Measurements from ENCODE around the gene IPP.

IPP gene

DNA sequence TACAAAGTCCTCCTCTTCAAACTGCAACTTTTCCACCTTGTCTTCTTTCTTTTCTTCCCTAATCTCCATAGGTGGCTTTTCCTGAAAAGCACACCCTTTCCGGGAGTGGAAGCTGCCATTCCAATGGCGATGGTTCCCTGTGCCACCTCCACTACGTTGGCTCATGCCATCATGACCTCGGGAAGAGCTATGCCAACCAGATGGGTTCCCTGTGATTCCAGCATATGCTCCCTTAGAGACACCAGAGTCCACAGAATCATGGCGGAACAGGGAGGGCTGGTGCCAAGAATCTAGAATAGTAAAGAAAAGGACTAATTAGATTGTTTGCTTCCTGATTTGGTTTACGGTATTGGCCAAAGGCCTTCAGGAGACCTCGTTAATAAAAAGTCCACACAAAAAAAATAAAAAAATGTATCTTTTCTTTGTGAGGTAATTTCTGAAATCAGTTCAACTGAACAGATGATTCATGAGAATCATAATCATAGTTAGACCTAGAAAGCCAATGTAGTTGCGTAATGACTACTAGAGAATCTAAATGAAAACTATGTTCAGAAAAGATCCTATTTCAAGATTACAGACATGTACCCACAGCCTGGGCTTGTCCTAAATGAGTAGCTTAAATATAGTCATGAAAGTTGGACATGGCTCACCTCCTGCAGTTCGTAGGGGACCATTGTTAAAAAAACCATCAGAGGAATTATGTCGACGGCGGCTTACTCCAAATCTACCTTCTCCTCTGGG lies 95.7 kb downstream of the IPP start:
- H3K9ac ChIP-seq (ENCODE audit: low read depth, low read length, poor library complexity, severe bottlenecking), result no peak overlapping the region
- H3K79me2 ChIP-seq (ENCODE audit: insufficient read depth, low read length), result peaks cover 3% of the 10 kb centered on the region; the same call in 1 of the 2 replicates
- H3K36me3 ChIP-seq (ENCODE audit: insufficient read depth, low read length), result peaks cover 97% of the 10 kb centered on the region
- no peaks in the 10 kb centered on the region for H3K27me3 ChIP-seq (ENCODE audit: insufficient read depth, low read length, poor library complexity, severe bottlenecking)
- TF ChIP-seq, protein P1, sequence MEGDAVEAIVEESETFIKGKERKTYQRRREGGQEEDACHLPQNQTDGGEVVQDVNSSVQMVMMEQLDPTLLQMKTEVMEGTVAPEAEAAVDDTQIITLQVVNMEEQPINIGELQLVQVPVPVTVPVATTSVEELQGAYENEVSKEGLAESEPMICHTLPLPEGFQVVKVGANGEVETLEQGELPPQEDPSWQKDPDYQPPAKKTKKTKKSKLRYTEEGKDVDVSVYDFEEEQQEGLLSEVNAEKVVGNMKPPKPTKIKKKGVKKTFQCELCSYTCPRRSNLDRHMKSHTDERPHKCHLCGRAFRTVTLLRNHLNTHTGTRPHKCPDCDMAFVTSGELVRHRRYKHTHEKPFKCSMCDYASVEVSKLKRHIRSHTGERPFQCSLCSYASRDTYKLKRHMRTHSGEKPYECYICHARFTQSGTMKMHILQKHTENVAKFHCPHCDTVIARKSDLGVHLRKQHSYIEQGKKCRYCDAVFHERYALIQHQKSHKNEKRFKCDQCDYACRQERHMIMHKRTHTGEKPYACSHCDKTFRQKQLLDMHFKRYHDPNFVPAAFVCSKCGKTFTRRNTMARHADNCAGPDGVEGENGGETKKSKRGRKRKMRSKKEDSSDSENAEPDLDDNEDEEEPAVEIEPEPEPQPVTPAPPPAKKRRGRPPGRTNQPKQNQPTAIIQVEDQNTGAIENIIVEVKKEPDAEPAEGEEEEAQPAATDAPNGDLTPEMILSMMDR (conservative IDR thresholded peaks at IDR 0.05; ENCODE audit: low read length), result no peak
- no peak for TF ChIP-seq EZH2phosphoT487 (IDR thresholded peaks at IDR 0.05; ENCODE audit: borderline replicate concordance)
- H3F3A ChIP-seq (ENCODE audit: low read depth), result no peaks in the 10 kb centered on the region
- peaks cover 16% of the 10 kb centered on the region for H4K20me1 ChIP-seq (ENCODE audit: insufficient read depth, low read length, poor library complexity, severe bottlenecking)
- H3K4me3 ChIP-seq (ENCODE audit: low read length, poor library complexity, severe bottlenecking), result no peak overlapping the region
- no peak overlapping the region for H2AFZ ChIP-seq (ENCODE audit: low read length)
- H3K4me2 ChIP-seq (ENCODE audit: low read depth, low read length, poor library complexity, severe bottlenecking), result no peak overlapping the region
- H3K9me3 ChIP-seq (ENCODE audit: insufficient read depth, low read depth, low read length), result no peaks in the 10 kb centered on the region
- H3K9me2 ChIP-seq (replicated peaks; ENCODE audit: low read depth, low read length), result no peaks in the 10 kb centered on the region
- no peaks in the 10 kb centered on the region for H3K4me1 ChIP-seq (ENCODE audit: insufficient read depth, low read length, poor library complexity, severe bottlenecking)
